Measurements from ENCODE around the gene VMP1. TPM values are rescaled to one million over a fixed set of nuclear protein-coding genes. Genes with fewer than 3 reads are reported as not detected.

VMP1 gene
- total and polyA plus RNA-seq, 2 of the 13 experiments (the other 11 are each of a cell fraction or from before 2014, with no cell fraction given), result 186 to 271 TPM

DNA sequence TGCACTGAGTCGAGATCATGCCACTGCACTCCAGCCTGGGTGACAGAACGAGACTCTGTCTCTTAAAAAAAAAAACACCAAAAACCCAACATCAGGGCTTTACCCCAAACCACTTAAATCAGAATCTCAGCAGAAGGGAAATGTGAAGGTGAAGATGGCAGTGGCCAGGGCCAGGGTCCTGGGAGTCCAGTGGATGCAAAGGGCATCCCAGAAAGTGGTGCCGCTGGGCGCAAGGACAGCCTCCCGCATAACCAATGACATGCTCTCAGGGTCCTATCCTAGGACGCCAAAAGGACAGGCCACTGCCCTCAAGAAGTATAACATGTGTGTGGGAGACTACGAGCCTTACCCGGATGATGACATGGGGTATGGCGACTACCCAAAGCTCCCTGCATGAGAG lies 177.4 kb downstream of the VMP1 start (continued):
- no peak for TF ChIP-seq GATAD1 (CRISPR knock-in tag; IDR thresholded peaks at IDR 0.05)

DNA sequence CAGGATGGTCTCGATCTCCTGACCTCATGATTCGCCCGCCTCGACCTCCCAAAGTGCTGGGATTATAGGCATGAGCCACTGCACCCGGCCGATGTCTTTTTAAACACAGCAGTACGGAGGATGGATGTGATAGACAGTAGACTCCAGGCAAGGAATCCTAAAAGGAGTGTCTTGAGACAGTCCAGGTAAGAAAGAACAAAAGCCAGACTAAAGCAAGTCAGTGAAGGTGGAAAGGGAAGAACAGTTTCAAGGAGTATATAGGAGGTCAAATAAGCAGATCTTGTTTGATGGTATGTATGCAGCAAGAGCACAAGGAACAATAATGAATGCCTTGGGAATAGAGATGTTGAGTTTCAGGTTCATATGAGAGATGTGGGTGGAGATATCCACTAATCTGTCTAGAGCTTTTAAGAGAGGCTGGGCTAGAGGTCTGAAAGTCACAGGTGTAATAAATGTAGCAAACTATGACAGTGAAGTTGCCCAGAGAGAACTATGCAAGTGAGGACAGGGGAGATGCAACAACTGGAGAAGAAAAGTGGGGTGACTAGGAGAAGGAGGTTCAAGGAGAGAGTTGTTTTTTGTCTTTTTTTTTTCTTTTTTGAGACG lies 180.8 kb downstream of the VMP1 start:
- Histone ChIP-seq H3K9ac (ENCODE audit: insufficient read depth, low read depth, low read length) (no peak overlapping the region), H3K36me3 (replicated peaks in 1 of 2; ENCODE audit: control insufficient read depth in 1 of 2, insufficient read depth in 2 of 2, low read length in 2 of 2) (peaks cover 14 to 32% of the 10 kb centered on the region in 2 experiments), H3K4me1 (ENCODE audit: insufficient read depth, low read length) (peaks cover 21% of the 10 kb centered on the region), H3K27ac (ENCODE audit: extremely low read length, insufficient read depth, low read length) (no peak overlapping the region), H3K4me3 (replicated peaks in 1 of 3; ENCODE audit: insufficient read depth in 1 of 3, low read depth in 2 of 3, low read length in 3 of 3) (no peak overlapping the region), H3K79me2 (ENCODE audit: insufficient read depth, low read length) (peaks cover 25% of the 10 kb centered on the region), H4K20me1 (ENCODE audit: insufficient read depth, low read length) (no peaks in the 10 kb centered on the region), H3K4me2 (ENCODE audit: low read depth, low read length) (no peak overlapping the region), H3K9me3 (ENCODE audit: low read length) (no peaks in the 10 kb centered on the region), H2AFZ (ENCODE audit: low read length) (no peak overlapping the region), H3K27me3 (ENCODE audit: control insufficient read depth in 1 of 2, insufficient read depth in 2 of 2, low read length in 2 of 2) (no peaks in the 10 kb centered on the region; a peak in 1 of 5 replicates)
- WGBS (ENCODE audit: low lambda C conversion rate), result 96% methylated on average over 8 of the region's 8 CpGs
- no peak for TF ChIP-seq NFKBIZ (CRISPR knock-in tag; IDR thresholded peaks at IDR 0.05)
- TF ChIP-seq ARID2 (CRISPR knock-in tag; IDR thresholded peaks at IDR 0.05; ENCODE audit: borderline replicate concordance), result no peak
- TF ChIP-seq ZNF549 (CRISPR knock-in tag; IDR thresholded peaks at IDR 0.05), result no peak
- no peak for TF ChIP-seq TOPORS (CRISPR knock-in tag; IDR thresholded peaks at IDR 0.05)
- TF ChIP-seq JUNB (CRISPR knock-in tag; IDR thresholded peaks at IDR 0.05; ENCODE audit: borderline replicate concordance), result no peak
- TF ChIP-seq, protein P1, sequence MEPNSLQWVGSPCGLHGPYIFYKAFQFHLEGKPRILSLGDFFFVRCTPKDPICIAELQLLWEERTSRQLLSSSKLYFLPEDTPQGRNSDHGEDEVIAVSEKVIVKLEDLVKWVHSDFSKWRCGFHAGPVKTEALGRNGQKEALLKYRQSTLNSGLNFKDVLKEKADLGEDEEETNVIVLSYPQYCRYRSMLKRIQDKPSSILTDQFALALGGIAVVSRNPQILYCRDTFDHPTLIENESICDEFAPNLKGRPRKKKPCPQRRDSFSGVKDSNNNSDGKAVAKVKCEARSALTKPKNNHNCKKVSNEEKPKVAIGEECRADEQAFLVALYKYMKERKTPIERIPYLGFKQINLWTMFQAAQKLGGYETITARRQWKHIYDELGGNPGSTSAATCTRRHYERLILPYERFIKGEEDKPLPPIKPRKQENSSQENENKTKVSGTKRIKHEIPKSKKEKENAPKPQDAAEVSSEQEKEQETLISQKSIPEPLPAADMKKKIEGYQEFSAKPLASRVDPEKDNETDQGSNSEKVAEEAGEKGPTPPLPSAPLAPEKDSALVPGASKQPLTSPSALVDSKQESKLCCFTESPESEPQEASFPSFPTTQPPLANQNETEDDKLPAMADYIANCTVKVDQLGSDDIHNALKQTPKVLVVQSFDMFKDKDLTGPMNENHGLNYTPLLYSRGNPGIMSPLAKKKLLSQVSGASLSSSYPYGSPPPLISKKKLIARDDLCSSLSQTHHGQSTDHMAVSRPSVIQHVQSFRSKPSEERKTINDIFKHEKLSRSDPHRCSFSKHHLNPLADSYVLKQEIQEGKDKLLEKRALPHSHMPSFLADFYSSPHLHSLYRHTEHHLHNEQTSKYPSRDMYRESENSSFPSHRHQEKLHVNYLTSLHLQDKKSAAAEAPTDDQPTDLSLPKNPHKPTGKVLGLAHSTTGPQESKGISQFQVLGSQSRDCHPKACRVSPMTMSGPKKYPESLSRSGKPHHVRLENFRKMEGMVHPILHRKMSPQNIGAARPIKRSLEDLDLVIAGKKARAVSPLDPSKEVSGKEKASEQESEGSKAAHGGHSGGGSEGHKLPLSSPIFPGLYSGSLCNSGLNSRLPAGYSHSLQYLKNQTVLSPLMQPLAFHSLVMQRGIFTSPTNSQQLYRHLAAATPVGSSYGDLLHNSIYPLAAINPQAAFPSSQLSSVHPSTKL (CRISPR knock-in tag; IDR thresholded peaks at IDR 0.05), result no peak
- no peak for TF ChIP-seq ZNF530 (CRISPR knock-in tag; IDR thresholded peaks at IDR 0.05; ENCODE audit: low read depth)
- TF ChIP-seq PRMT3 (CRISPR knock-in tag; IDR thresholded peaks at IDR 0.05; ENCODE audit: borderline replicate concordance, low read depth), result no peak
- TF ChIP-seq FOXC1 (CRISPR knock-in tag; IDR thresholded peaks at IDR 0.05; ENCODE audit: borderline replicate concordance), result no peak
- TF ChIP-seq SIN3B (IDR thresholded peaks at IDR 0.05; ENCODE audit: low read length), result no peak
- TF ChIP-seq ZNF558 (CRISPR knock-in tag; IDR thresholded peaks at IDR 0.05; ENCODE audit: borderline replicate concordance), result no peak
- TF ChIP-seq MAFF (IDR thresholded peaks at IDR 0.05; ENCODE audit: low read depth, low read length), result no peak
- FAIRE-seq (no peak), DNase-seq (ENCODE audit: low spot score) (no peak), ATAC-seq (no peak)
- CTCF ChIA-PET (ENCODE audit: low intra/inter-chr PET ratio, low total read pairs), result no interaction called here
- intact Hi-C loops (cut with micrococcal nuclease; ENCODE audit: unreplicated experiment), result no loop called here
- in situ Hi-C loops (cut with HindIII; ENCODE audit: extremely low pct_ligation_motif_present, low pct_unique_long_range_greater_than_20kb), result no loop called here
- POLR2A ChIA-PET, result interaction anchor here (1.2 to 1.3 kb wide), 2 partner anchors 34 to 49 kb away, joined by 3 read pairs; no protein-coding TSS in a partner anchor
- no TSS peak for BruUV-seq (replicated peaks)
